AG08395 (cell line): Measurements from ENCODE around the gene IGFBP6.
"Not testable (repeated sequence)": the region's sequence is repeated elsewhere in the genome, so short reads cannot be mapped to it uniquely, and the experiment has no call there.

Source experiments
- DNase-seq: peaks from one replicate; pipeline ENCODE4 v3.0.0; 2012; ENCODE audit warnings: mixed read lengths, low spot score

The IGFBP6 gene

GRCh38 chr12:53070877-53071492 lies 26.5 kb upstream of the IGFBP6 start:
- DNase-seq, result no peak

GRCh38 chr12:53071591-53072551 lies 25.6 kb upstream of the IGFBP6 start:
- peak; percentile 49 for DNase-seq

- no peak for DNase-seq
Observed at GRCh38 chr12:53073881-53074280, 23.6 kb upstream of the IGFBP6 start.

GRCh38 chr12:53074283-53074998 lies 23.0 kb upstream of the IGFBP6 start:
- no peak for DNase-seq

- no peak for DNase-seq
Observed at GRCh38 chr12:53074999-53075370, 22.5 kb upstream of the IGFBP6 start.

- no peak for DNase-seq
Observed at GRCh38 chr12:53076461-53076860, 21.0 kb upstream of the IGFBP6 start.

- DNase-seq, result no peak
Observed at GRCh38 chr12:53077030-53077429, 20.4 kb upstream of the IGFBP6 start.

- no peak for DNase-seq
Observed at GRCh38 chr12:53078425-53079225, 18.8 kb upstream of the IGFBP6 start.

GRCh38 chr12:53079226-53080117 lies 18.0 kb upstream of the IGFBP6 start, which contains the start of gene SPRYD3:
SPRYD3 (minus strand) TSS chr12:53079390; CDS start chr12:53079333, 57 bp downstream.
- peak; percentile 100 for DNase-seq

- no peak for DNase-seq
Observed at GRCh38 chr12:53082637-53083175, 14.8 kb upstream of the IGFBP6 start.

- DNase-seq, result no peak
Observed at GRCh38 chr12:53086361-53086760, 11.1 kb upstream of the IGFBP6 start.

GRCh38 chr12:53090105-53090504 lies 7.4 kb upstream of the IGFBP6 start:
- DNase-seq, result no peak

- no peak for DNase-seq
Observed at GRCh38 chr12:53090554-53090953, 6.9 kb upstream of the IGFBP6 start.

- DNase-seq, result no peak
Observed at GRCh38 chr12:53091756-53092155, 5.7 kb upstream of the IGFBP6 start.

GRCh38 chr12:53093777-53094393 lies 3.6 kb upstream of the IGFBP6 start:
- DNase-seq, result no peak

- no peak for DNase-seq
Observed at GRCh38 chr12:53094394-53094787, 3.1 kb upstream of the IGFBP6 start.

- not testable (repeated sequence) for DNase-seq
Observed at GRCh38 chr12:53094796-53095595, 2.5 kb upstream of the IGFBP6 start.

GRCh38 chr12:53095596-53095895 lies 1.9 kb upstream of the IGFBP6 start:
- not testable (repeated sequence) for DNase-seq

- DNase-seq, result peak; percentile 91
Observed at GRCh38 chr12:53096089-53096741, 1.3 kb upstream of the IGFBP6 start.
